Nephron (organoid): ENCODE measurements around the gene MCCC2.

ENCODE experiments used
- H3K27ac Mint-ChIP-seq, 3 experiments: 2 replicates each; pipeline ENCODE4 v1.8.0; 2020; ENCODE audit warnings: mixed read lengths in 3 of 3, mild to moderate bottlenecking in 2 of 3, moderate library complexity in 1 of 3
- H3K27me3 Mint-ChIP-seq: 2 replicates; pipeline ENCODE4 v1.8.0; 2021; ENCODE audit warnings: low read depth, mild to moderate bottlenecking, moderate library complexity, mixed read lengths
- H3K36me3 Mint-ChIP-seq: 2 replicates; pipeline ENCODE4 v1.8.0; 2020; ENCODE audit warnings: low read depth, mixed read lengths
- H3K4me1 Mint-ChIP-seq: 2 replicates; pipeline ENCODE4 v1.8.0; 2020; ENCODE audit warnings: mixed read lengths
- H3K4me3 Mint-ChIP-seq, 3 experiments: 2 replicates each; pipeline ENCODE4 v1.8.0; 2020; ENCODE audit warnings: mild to moderate bottlenecking in 3 of 3, mixed read lengths in 3 of 3, moderate library complexity in 2 of 3
- H3K9me3 Mint-ChIP-seq: 2 replicates; pipeline ENCODE4 v1.8.0; 2020; ENCODE audit warnings: mixed read lengths
- CTCF ChIP-seq, 3 experiments: fragments of 200-600 bp; sonication (generic); IDR thresholded peaks; one replicate each; pipeline ENCODE4 v1.5.0; 2021; ENCODE audit warnings: antibody characterized with exemption in 3 of 3; ENCODE audit not compliant: unreplicated experiment in 3 of 3

Gene MCCC2

GRCh38 chr5:71706906-71707305 is 119.8 kb downstream of the MCCC2 start:
- Mint-ChIP-seq H3K36me3 (no peaks in the 10 kb centered on the region), H3K4me3 (no peak overlapping the region), H3K27me3 (peaks cover 8% of the 10 kb centered on the region), H3K4me1 (no peaks in the 10 kb centered on the region), H3K9me3 (no peaks in the 10 kb centered on the region), H3K27ac (no peak overlapping the region)
- TF ChIP-seq CTCF (IDR thresholded peaks at IDR 0.05; ENCODE audit: unreplicated experiment in 3 of 3): no peak
